Measurements from ENCODE around the gene SLIT1. TPM values are rescaled to one million over a fixed set of nuclear protein-coding genes. Genes with fewer than 3 reads are reported as not detected.

The SLIT1 gene
- total and polyA plus RNA-seq, 3 donors from 2014 or later, result 1.9 to 4.6 (median 2.5) TPM

GRCh38 chr10:97207756-97208346, 22.1 kb upstream of the SLIT1 start:
- no peak overlapping the region for H3K4me3 ChIP-seq
- no peaks in the 10 kb centered on the region for H3K36me3 ChIP-seq (ENCODE audit: low read depth, missing control alignments)
- H3K27me3 ChIP-seq, result no peaks in the 10 kb centered on the region
- no peak for DNase-seq
- WGBS, 2 donors, result 60 to 77% methylated on average over 3 to 7 of the region's 7 CpGs
- H3K9me3 ChIP-seq, result no peaks in the 10 kb centered on the region
- no peaks in the 10 kb centered on the region for H3K4me1 ChIP-seq
- intact Hi-C loops (cut with DNase I; ENCODE audit: low total_unique reads), result loop anchor here (5.0 kb wide), 1 partner anchor 131 kb away; no protein-coding TSS in a partner anchor
- TF ChIP-seq CTCF (IDR thresholded peaks at IDR 0.05) (no peak), POLR2A (IDR thresholded peaks at IDR 0.05) (no peak)
- H3K27ac ChIP-seq, result no peak overlapping the region

GRCh38 chr10:97207131-97207530, 21.4 kb upstream of the SLIT1 start:
- Histone ChIP-seq H3K27ac (no peak overlapping the region), H3K4me3 (no peak overlapping the region), H3K27me3 (no peaks in the 10 kb centered on the region), H3K36me3 (ENCODE audit: low read depth, missing control alignments) (no peaks in the 10 kb centered on the region), H3K9me3 (no peaks in the 10 kb centered on the region), H3K4me1 (no peaks in the 10 kb centered on the region)
- intact Hi-C loops (cut with DNase I; ENCODE audit: low total_unique reads), result loop anchor here (5.0 kb wide), 1 partner anchor 130 kb away; no protein-coding TSS in a partner anchor
- no peak for TF ChIP-seq CTCF (IDR thresholded peaks at IDR 0.05)
- TF ChIP-seq POLR2A (IDR thresholded peaks at IDR 0.05), result no peak
- 94 to 96% methylated on average over 2 to 4 of the region's 6 CpGs for WGBS, 2 donors
- DNase-seq, result no peak

DNA sequence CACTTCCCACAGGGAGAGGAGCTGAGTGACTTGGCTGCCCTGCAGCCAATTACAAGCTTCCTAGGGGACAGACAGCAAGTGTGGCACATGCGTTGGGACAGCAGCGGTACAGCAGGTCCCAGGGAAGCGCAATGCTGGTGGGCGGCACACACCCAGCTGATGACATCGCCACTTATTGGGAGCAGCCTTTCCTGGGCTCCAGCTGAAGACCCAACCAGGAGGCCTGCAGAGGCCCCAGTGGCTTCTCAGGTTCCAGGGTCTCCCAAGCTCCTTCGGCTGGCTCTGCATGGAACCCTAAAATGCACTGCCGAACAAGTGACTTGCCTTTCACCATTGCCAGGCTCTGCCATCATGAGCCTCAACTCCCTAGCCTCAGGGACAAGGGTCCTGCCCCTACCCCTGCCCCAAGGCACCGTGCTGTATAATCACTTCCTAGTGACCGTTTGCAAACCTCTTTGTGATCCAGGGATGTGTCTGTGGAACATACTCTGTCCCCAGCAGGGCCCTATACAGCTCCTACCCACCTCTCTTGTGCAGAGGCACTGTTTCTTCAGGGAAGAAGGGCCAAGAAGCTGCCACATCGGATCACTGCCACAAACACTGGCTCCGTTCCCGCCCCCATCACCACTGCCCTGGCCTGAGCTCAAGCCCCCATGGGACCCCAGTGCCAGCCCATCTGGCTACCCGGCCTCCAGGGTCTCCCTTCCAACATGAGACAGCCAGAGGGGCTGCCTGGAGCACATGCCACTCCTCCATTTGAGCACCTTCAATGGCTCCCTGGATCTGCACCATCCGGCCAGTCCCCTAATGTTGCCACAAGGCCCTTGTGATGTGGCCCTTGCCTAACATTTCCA, 19.3 kb upstream of the SLIT1 start:
- no peak for DNase-seq
- no peaks in the 10 kb centered on the region for H3K4me1 ChIP-seq
- H3K36me3 ChIP-seq (ENCODE audit: low read depth, missing control alignments), result no peaks in the 10 kb centered on the region
- no peaks in the 10 kb centered on the region for H3K27me3 ChIP-seq
- TF ChIP-seq CTCF (IDR thresholded peaks at IDR 0.05) (no peak), POLR2A (IDR thresholded peaks at IDR 0.05) (no peak)
- no peak overlapping the region for H3K27ac ChIP-seq
- WGBS, 2 donors, result 88 to 96% methylated on average over 10 to 14 of the region's 14 CpGs
- intact Hi-C loops (cut with DNase I; ENCODE audit: low total_unique reads), result loop anchor here (5.0 kb wide), 1 partner anchor 128 kb away; no protein-coding TSS in a partner anchor
- no peak overlapping the region for H3K4me3 ChIP-seq
- no peaks in the 10 kb centered on the region for H3K9me3 ChIP-seq

GRCh38 chr10:97203220-97203619, 17.5 kb upstream of the SLIT1 start:
- intact Hi-C loops (cut with DNase I; ENCODE audit: low total_unique reads), result no loop called here
- no peak for DNase-seq
- TF ChIP-seq CTCF (IDR thresholded peaks at IDR 0.05) (no peak), POLR2A (IDR thresholded peaks at IDR 0.05) (no peak)
- no peak overlapping the region for H3K4me3 ChIP-seq
- H3K4me1 ChIP-seq, result no peaks in the 10 kb centered on the region
- no peak overlapping the region for H3K27ac ChIP-seq
- H3K27me3 ChIP-seq, result no peaks in the 10 kb centered on the region
- 88 to 89% methylated on average over 7 of the region's 7 CpGs for WGBS, 2 donors
- H3K36me3 ChIP-seq (ENCODE audit: low read depth, missing control alignments), result no peaks in the 10 kb centered on the region
- no peaks in the 10 kb centered on the region for H3K9me3 ChIP-seq

Data from testis (tissue), 3 donors.